Mammary epithelial cell (primary cell): ENCODE measurements around the gene PSD4.

ENCODE experiments used
- EZH2 ChIP-seq: IDR thresholded peaks from 2 replicates; pipeline ENCODE4 v1.6.1; 2012; ENCODE audit warnings: low read length, inconsistent platforms, borderline replicate concordance
- TF ChIP-seq, protein P1 (sequence below), 2 donors: IDR thresholded peaks in 1 of 2; conservative IDR thresholded peaks in 1 of 2; 2 replicates each; pipeline ENCODE4 v1.5.1; 2011 to 2012; ENCODE audit warnings: inconsistent platforms in 2 of 2, low read length in 2 of 2, mild to moderate bottlenecking in 2 of 2, control low read depth in 1 of 2, low read depth in 1 of 2; ENCODE audit not compliant: insufficient read depth in 1 of 2; ENCODE audit errors: extremely low read depth in 1 of 2

GRCh38 chr2:113197347-113198047 lies 23.7 kb downstream of the PSD4 start:
- TF ChIP-seq, protein P1, sequence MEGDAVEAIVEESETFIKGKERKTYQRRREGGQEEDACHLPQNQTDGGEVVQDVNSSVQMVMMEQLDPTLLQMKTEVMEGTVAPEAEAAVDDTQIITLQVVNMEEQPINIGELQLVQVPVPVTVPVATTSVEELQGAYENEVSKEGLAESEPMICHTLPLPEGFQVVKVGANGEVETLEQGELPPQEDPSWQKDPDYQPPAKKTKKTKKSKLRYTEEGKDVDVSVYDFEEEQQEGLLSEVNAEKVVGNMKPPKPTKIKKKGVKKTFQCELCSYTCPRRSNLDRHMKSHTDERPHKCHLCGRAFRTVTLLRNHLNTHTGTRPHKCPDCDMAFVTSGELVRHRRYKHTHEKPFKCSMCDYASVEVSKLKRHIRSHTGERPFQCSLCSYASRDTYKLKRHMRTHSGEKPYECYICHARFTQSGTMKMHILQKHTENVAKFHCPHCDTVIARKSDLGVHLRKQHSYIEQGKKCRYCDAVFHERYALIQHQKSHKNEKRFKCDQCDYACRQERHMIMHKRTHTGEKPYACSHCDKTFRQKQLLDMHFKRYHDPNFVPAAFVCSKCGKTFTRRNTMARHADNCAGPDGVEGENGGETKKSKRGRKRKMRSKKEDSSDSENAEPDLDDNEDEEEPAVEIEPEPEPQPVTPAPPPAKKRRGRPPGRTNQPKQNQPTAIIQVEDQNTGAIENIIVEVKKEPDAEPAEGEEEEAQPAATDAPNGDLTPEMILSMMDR (conservative IDR thresholded peaks at IDR 0.05 in 1 of 2, IDR thresholded peaks at IDR 0.05 in 1 of 2; ENCODE audit: extremely low read depth in 1 of 2, insufficient read depth in 1 of 2, low read depth in 1 of 2, low read length in 2 of 2) = no peak
- no peak for TF ChIP-seq EZH2
